ENCODE data around the gene ENTREP1. TPM values are rescaled to one million over a fixed set of nuclear protein-coding genes. Genes with fewer than 3 reads are reported as not detected.
A peak's percentile ranks its signal among the peaks of the same experiment; 100 is the strongest.

ENTREP1 gene
- total RNA-seq, 2 experiments from 2014 or later: not detected

GRCh38 chr9:69412741-69413150 is 87.7 kb downstream of the ENTREP1 start:
- H3K4me1 ChIP-seq (ENCODE audit: insufficient read depth, low read length, poor library complexity, severe bottlenecking): no peaks in the 10 kb centered on the region
- no peaks in the 10 kb centered on the region for H4K20me1 ChIP-seq (ENCODE audit: insufficient read depth, low read length)
- intact Hi-C loops (cut with micrococcal nuclease; ENCODE audit: unreplicated experiment): no loop called here
- no peak overlapping the region for H2AFZ ChIP-seq (ENCODE audit: low read length)
- ChIA-PET POLR2A (interaction anchor here (0.7 kb wide), 1 partner anchor 71 kb away, joined by 3 read pairs; no protein-coding TSS in a partner anchor), CTCF (ENCODE audit: unreplicated experiment) (no interaction called here)
- no TSS peak for BruUV-seq (replicated peaks)
- H3K9me2 ChIP-seq (ENCODE audit: insufficient read depth, low read length): no peaks in the 10 kb centered on the region
- no peak overlapping the region for H3K4me2 ChIP-seq (ENCODE audit: low read length)
- H3K79me2 ChIP-seq (ENCODE audit: insufficient read depth, low read depth, low read length): no peaks in the 10 kb centered on the region
- H3K9me3 ChIP-seq (ENCODE audit: low read length): no peaks in the 10 kb centered on the region
- no peak for DNase-seq (ENCODE audit: low spot score)
- H3K27ac ChIP-seq (ENCODE audit: low read depth, low read length, poor library complexity, severe bottlenecking): no peak overlapping the region
- H3K36me3 ChIP-seq (ENCODE audit: insufficient read depth, low read length): no peaks in the 10 kb centered on the region
- TF ChIP-seq EZH2phosphoT487 (IDR thresholded peaks at IDR 0.05; ENCODE audit: borderline replicate concordance, low read depth, low read length): no peak
- TF ChIP-seq, protein P1, sequence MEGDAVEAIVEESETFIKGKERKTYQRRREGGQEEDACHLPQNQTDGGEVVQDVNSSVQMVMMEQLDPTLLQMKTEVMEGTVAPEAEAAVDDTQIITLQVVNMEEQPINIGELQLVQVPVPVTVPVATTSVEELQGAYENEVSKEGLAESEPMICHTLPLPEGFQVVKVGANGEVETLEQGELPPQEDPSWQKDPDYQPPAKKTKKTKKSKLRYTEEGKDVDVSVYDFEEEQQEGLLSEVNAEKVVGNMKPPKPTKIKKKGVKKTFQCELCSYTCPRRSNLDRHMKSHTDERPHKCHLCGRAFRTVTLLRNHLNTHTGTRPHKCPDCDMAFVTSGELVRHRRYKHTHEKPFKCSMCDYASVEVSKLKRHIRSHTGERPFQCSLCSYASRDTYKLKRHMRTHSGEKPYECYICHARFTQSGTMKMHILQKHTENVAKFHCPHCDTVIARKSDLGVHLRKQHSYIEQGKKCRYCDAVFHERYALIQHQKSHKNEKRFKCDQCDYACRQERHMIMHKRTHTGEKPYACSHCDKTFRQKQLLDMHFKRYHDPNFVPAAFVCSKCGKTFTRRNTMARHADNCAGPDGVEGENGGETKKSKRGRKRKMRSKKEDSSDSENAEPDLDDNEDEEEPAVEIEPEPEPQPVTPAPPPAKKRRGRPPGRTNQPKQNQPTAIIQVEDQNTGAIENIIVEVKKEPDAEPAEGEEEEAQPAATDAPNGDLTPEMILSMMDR (conservative IDR thresholded peaks at IDR 0.05; ENCODE audit: low read length): peak; percentile 48
- no peak overlapping the region for H3K4me3 ChIP-seq (ENCODE audit: low read depth, low read length, poor library complexity, severe bottlenecking)

GRCh38 chr9:69420611-69421270 is 95.7 kb downstream of the ENTREP1 start:
- Histone ChIP-seq H3K9me2 (ENCODE audit: insufficient read depth, low read length) (no peaks in the 10 kb centered on the region), H3K4me1 (ENCODE audit: insufficient read depth, low read length, poor library complexity, severe bottlenecking) (no peaks in the 10 kb centered on the region), H3K27ac (ENCODE audit: low read depth, low read length, poor library complexity, severe bottlenecking) (no peak overlapping the region), H3K9me3 (ENCODE audit: low read length) (no peaks in the 10 kb centered on the region), H4K20me1 (ENCODE audit: insufficient read depth, low read length) (no peaks in the 10 kb centered on the region), H3K79me2 (ENCODE audit: insufficient read depth, low read depth, low read length) (no peaks in the 10 kb centered on the region), H3K4me2 (ENCODE audit: low read length) (no peak overlapping the region), H3K4me3 (ENCODE audit: low read depth, low read length, poor library complexity, severe bottlenecking) (no peak overlapping the region), H2AFZ (ENCODE audit: low read length) (no peak overlapping the region), H3K36me3 (ENCODE audit: insufficient read depth, low read length) (no peaks in the 10 kb centered on the region)
- ChIA-PET CTCF (ENCODE audit: unreplicated experiment) (no interaction called here), POLR2A (no interaction called here)
- DNase-seq (ENCODE audit: low spot score): no peak
- intact Hi-C loops (cut with micrococcal nuclease; ENCODE audit: unreplicated experiment): loop anchor here (5.0 kb wide), 2 partner anchors 127 to 457 kb away; no protein-coding TSS in a partner anchor
- no TSS peak for BruUV-seq (replicated peaks)
- TF ChIP-seq, protein P1 (conservative IDR thresholded peaks at IDR 0.05; ENCODE audit: low read length): no peak
- no peak for TF ChIP-seq EZH2phosphoT487 (IDR thresholded peaks at IDR 0.05; ENCODE audit: borderline replicate concordance, low read depth, low read length)
